Skeletal muscle tissue (tissue), 4 donors: ENCODE results near the gene OPA3. TPM values are rescaled to one million over a fixed set of nuclear protein-coding genes. Genes with fewer than 3 reads are reported as not detected.
"Not testable (repeated sequence)": the region's sequence is repeated elsewhere in the genome, so short reads cannot be mapped to it uniquely, and the experiment has no call there.

Source experiments
- H3K27ac ChIP-seq: one replicate; pipeline ENCODE4 v1.7.0; 2013; ENCODE audit warnings: mild to moderate bottlenecking, low read depth, low read length, inconsistent platforms
- H3K27me3 ChIP-seq, 3 donors: one replicate each; pipeline ENCODE4 v1.7.0; 2013; ENCODE audit warnings: low read length in 3 of 3; ENCODE audit not compliant: control insufficient read depth in 3 of 3, insufficient read depth in 3 of 3
- H3K36me3 ChIP-seq, 3 donors: one replicate each; pipeline ENCODE4 v1.7.0; 2013; ENCODE audit warnings: low read length in 3 of 3; ENCODE audit not compliant: control insufficient read depth in 3 of 3, insufficient read depth in 3 of 3
- H3K4me1 ChIP-seq, 3 donors: one replicate each; pipeline ENCODE4 v1.7.0; 2013; ENCODE audit warnings: low read length in 3 of 3, mild to moderate bottlenecking in 3 of 3; ENCODE audit not compliant: control insufficient read depth in 3 of 3, insufficient read depth in 3 of 3
- H3K4me3 ChIP-seq, 3 donors: one replicate each; pipeline ENCODE4 v1.7.0; 2013; ENCODE audit warnings: low read length in 3 of 3
- H3K9ac ChIP-seq, 3 donors: one replicate each; pipeline ENCODE4 v1.7.0; 2013; ENCODE audit warnings: low read length in 3 of 3, mild to moderate bottlenecking in 3 of 3, moderate library complexity in 2 of 3, low read depth in 1 of 3
- H3K9me3 ChIP-seq, 3 donors: one replicate each; pipeline ENCODE4 v1.7.0; 2013; ENCODE audit warnings: low read length in 3 of 3; ENCODE audit not compliant: control insufficient read depth in 3 of 3
- total RNA-seq: library from RNA; depleted of rRNA; stranded (reverse); fragments of >200 nt; gene quantifications from one replicate; pipeline ENCODE4 v1.2.3, GENCODE V29; 2014
- donor health status: Osteomylitis.

Gene OPA3
- total RNA-seq, 1 donor from 2014 or later: 3.7 TPM

DNA sequence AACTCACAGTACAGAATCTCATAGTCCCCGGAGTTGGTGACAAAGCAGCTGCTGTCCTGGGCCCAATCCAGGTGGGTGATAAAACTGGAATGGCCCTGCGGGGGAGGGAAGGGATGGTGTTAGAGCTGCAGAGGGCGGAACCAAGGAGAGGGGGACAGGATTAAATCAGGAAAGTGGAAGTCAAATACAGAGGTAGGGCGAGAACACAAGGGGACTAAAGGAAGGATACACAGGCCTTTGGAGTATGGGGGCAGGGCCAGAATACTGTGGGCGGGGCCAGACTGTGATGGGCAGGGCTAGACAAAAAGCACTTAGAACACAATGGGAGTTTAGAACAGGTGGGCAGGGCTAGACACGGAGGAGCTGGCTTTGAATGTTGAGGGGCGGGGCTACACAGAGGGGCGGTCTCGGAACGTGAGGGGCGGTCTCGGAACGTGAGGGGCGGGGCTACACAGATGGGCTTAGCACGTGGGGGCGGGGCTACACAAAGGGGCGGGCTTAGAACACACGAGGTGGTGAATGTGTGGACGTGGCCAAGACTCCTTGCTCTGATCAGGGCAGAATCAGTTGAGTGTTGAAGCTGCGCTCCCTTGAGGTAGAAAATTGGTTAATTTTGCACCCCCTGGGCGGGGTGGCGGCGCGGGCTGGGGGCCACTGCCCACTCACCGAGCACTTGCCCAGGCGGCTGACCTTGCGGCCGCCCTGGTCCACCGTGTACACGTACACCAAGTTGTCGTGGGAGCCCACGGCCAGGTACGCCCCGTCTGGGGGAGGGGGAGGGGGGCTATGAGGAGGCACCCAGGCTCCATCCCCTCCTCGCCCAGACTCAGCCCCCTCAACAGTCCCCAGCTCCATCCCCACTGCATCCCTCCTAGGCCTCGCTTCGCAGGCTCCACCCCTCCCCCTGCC lies 31.4 kb upstream of the OPA3 start:
- peak overlapping the region in 2 of 3 donors; percentile 26 to 54 for H3K4me3 ChIP-seq
- H3K9ac ChIP-seq: no peak overlapping the region
- H3K4me1 ChIP-seq: peaks cover 0 to 16% (median 12%) of the 10 kb centered on the region in 3 donors
- no peak overlapping the region for H3K27ac ChIP-seq
- H3K9me3 ChIP-seq: no peaks in the 10 kb centered on the region
- peaks cover 11 to 20% (median 16%) of the 10 kb centered on the region in 3 donors for H3K36me3 ChIP-seq
- H3K27me3 ChIP-seq: no peaks in the 10 kb centered on the region

DNA sequence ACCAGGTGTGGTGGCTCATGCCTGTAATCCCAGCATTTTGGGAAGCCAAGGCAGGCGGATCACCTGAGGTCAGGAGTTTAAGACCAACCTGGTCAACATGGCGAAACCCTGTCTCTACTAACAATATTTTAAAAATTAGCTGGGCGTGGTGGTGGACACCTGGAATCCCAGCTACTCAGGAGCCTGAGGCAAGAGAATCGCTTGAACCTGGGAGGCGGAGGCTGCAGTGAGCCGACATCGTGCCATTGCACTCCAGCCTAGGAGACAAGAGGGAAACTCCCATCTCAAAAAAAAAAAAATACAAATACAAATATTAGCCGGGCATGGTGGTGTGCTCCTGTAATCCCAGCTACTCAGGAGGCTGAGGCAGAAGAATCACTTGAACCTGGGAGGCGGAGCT lies 30.5 kb upstream of the OPA3 start:
- Histone ChIP-seq H3K36me3 (peaks cover 11 to 16% (median 13%) of the 10 kb centered on the region in 3 donors), H3K4me1 (peaks cover 0 to 16% (median 12%) of the 10 kb centered on the region in 3 donors)
- H3K27ac ChIP-seq, H3K4me3 ChIP-seq, H3K9ac ChIP-seq, H3K9me3 ChIP-seq, H3K27me3 ChIP-seq: not testable (repeated sequence)

DNA sequence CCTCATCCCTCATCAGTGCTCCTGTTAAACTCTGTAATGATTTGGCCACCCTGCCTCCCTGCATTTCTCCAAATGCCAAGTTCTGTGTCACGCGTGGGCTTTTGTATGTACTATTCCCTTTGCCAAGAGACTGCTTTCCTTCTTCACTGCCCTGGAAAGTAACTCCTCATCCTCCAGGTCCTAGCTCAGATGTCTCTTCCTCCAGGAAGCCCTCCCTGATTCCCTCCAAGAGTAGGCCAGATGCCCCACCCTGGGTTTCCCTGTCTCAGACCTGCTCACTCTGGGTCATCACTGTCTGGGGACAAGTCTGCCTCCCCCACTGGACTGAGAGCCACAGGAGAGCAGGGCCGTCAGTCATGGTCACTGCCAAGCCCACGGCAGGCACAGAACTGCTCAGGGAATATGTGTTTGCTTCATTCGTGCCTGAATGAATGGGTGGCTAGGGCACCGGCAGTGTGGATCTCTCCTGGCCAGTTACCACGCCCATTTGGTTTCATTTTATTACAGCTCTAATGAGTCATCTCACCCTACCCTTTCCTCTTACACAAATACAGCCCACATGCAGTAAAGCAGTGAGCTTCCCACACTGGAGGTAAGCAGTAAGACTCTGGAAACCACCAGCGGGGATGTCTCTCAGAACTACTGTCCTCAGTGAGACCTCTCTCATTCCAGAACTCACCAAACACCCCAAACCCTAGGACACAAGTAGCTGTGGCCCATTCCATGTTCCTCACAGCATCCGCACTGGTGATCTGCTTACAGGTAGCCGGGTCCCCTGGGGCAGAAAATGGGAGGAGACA lies 29.5 kb upstream of the OPA3 start:
- no peaks in the 10 kb centered on the region for H3K27me3 ChIP-seq
- no peak overlapping the region for H3K4me3 ChIP-seq
- no peaks in the 10 kb centered on the region for H3K9me3 ChIP-seq
- peak overlapping the region in 1 of 3 donors; percentile 9 for H3K9ac ChIP-seq
- peaks cover 0 to 16% (median 12%) of the 10 kb centered on the region in 3 donors for H3K4me1 ChIP-seq
- H3K27ac ChIP-seq: peak overlapping the region; percentile 51
- peaks cover 8 to 15% (median 11%) of the 10 kb centered on the region in 3 donors for H3K36me3 ChIP-seq

- H3K27me3 ChIP-seq: peaks cover 0 to under 1% (median 0%) of the 10 kb centered on the region in 3 donors
- H3K9ac ChIP-seq: no peak overlapping the region
- no peak overlapping the region for H3K27ac ChIP-seq
- peaks cover under 1 to 11% (median 9%) of the 10 kb centered on the region in 3 donors for H3K36me3 ChIP-seq
- peaks cover 9 to 12% (median 11%) of the 10 kb centered on the region in 3 donors for H3K4me1 ChIP-seq
- H3K9me3 ChIP-seq: no peaks in the 10 kb centered on the region
- H3K4me3 ChIP-seq: no peak overlapping the region
Measured at GRCh38 chr19:45608948-45609347, 24.3 kb upstream of the OPA3 start.

DNA sequence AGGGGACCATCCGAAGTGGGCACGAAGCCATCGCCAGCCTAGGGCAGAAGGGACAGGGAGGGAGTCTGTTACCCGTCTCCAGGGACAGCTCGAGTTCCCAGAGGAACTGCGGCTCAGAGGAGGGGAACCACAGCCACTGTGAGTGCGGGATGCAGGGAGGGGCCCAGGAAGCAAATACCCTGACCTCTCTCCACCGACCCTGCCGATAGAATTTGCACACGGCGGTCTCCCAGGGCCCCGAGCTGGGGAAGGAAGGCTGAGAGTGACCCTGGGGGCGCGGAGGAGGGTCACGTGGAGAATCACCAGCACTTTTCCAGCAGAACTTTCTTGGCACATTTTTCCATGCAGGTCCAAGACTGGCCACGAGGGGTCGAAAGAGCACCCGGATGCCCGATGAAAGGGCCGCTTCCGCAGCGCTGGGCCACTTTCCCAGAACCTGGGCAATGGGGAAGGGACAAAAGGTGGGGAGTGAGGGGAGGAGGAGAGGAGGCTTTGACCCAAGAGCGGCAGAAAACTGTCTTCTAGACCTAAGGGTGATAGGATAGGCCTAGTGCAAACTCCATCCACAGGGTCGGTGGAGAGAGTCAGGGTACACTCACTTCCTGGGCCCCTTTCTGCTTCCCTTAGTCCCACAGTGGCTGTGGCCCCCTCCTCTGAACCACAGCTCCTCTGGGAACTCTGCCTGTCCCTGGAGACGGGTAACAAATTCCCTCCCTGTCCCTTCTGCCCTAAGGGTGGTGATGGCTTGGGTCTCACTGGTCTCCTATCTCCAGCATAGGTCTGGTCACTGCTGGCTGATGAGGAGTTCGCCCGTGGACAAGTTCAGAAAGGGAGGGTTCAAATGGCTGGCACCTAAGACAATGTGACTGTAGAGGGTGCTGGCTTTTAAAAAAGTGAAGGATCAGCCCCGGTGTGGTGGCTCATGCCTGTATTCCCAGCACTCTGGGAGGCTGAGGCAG lies 22.7 kb upstream of the OPA3 start:
- Histone ChIP-seq H3K4me3 (peak overlapping the region; percentile 34 to 65 (median 62)), H3K27ac (no peak overlapping the region), H3K9ac (peak overlapping the region in 2 of 3 donors; percentile 27 to 55)

DNA sequence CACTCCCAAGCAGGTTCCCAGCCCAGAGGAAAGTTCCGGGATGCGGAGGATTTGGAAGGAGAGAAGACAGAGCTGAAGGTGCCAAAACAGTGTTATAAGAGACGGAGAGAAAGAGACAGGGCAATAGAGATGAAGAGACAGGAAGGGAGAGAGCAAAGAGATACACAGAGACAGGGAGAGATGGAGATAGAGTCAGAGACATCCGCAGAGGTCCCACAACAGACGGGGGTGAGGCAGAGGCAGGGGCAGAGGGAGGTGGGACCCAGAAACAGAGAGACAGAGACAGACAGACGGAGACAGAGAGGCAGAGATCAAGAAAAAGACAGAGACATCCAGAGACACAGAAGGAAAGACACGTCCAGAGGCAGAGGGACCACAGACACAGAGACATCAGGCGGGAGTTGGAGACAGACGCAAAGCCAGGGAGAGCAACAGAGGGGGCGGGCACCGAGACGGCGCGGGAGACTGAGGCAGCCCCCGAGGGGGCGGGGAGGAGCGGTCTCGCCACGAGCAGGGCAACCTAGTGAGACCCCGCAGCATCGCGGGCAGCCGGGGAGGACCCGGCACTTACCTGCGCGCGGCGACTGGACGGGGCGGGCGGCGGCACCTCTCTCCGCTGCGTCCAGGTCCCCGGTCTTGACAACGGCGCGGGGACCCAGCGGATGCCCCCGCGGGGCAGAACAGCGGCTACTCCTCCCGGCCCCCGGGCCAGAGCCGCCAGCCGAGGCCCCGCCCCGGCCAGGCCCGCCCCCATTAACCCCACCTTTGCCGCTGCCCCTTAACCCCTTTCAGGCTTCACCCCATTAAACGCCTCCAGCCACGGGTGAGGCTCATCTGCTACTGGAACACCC lies 17.1 kb upstream of the OPA3 start, which contains the start of gene GPR4:
Gene GPR4 (minus strand): TSS at position 689 of the 851 bp plus-strand sequence. CDS start 10,346 bp downstream, outside the sequence.
- Histone ChIP-seq H3K4me3 (peak within 1 kb of the TSS; percentile 53 to 74 (median 70)), H3K9me3 (no peaks in the 10 kb centered on the region), H3K27ac (peak within 1 kb of the TSS; percentile 21), H3K36me3 (no peaks in the 10 kb centered on the region), H3K27me3 (peaks cover 56 to 61% (median 60%) of the 10 kb centered on the region in 3 donors), H3K4me1 (peaks cover 17 to 22% (median 21%) of the 10 kb centered on the region in 3 donors), H3K9ac (peak within 1 kb of the TSS; percentile 8 to 73 (median 61))

More for the DNA sequence above, 22.7 kb upstream of the OPA3 start:
- H3K36me3 ChIP-seq: peaks cover 0 to 3% (median 2%) of the 10 kb centered on the region in 3 donors
- peaks cover 8 to 10% (median 9%) of the 10 kb centered on the region in 3 donors for H3K4me1 ChIP-seq
- H3K9me3 ChIP-seq: no peaks in the 10 kb centered on the region
- peaks cover 3 to 12% (median 6%) of the 10 kb centered on the region in 3 donors for H3K27me3 ChIP-seq

DNA sequence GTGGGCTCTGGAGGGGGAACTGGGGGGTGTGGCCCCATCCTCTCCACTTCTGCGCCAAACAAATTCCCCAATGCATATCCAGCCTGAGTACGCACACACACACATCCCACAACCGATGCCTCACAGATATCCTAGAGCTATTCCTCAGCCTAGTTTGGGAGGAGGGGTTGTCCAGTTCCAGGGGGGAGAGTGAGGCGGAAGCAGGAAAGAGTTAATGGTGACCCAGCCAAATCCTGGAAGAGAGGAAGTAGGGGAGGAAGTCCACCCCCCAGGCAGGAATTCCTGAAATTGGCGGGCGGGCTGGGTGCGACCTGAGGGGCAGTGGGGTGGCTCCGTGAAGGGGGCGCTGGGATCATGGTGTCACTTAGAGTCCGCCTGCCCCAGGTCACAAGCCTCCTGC lies 16.5 kb upstream of the OPA3 start:
- peak overlapping the region in 2 of 3 donors; percentile 70 to 74 for H3K4me3 ChIP-seq
- H3K27me3 ChIP-seq: peaks cover 60 to 66% (median 60%) of the 10 kb centered on the region in 3 donors
- H3K4me1 ChIP-seq: peaks cover 17 to 24% (median 21%) of the 10 kb centered on the region in 3 donors
- H3K9ac ChIP-seq: peak overlapping the region in 2 of 3 donors; percentile 61 to 73
- H3K36me3 ChIP-seq: no peaks in the 10 kb centered on the region
- no peaks in the 10 kb centered on the region for H3K9me3 ChIP-seq
- peak overlapping the region; percentile 21 for H3K27ac ChIP-seq

GRCh38 chr19:45600340-45600885 lies 15.8 kb upstream of the OPA3 start:
- Histone ChIP-seq H3K9ac (no peak overlapping the region), H3K4me1 (peaks cover 17 to 24% (median 21%) of the 10 kb centered on the region in 3 donors), H3K9me3 (no peaks in the 10 kb centered on the region), H3K4me3 (no peak overlapping the region), H3K36me3 (no peaks in the 10 kb centered on the region), H3K27ac (peak overlapping the region; percentile 21), H3K27me3 (peaks cover 60 to 70% (median 60%) of the 10 kb centered on the region in 3 donors)
